Panc1 (cell line): ENCODE data around the gene MAP2K3.

Experiments
- POLR2AphosphoS5 ChIP-seq: IDR thresholded peaks from 2 replicates; pipeline ENCODE4 v1.6.1; 2012; ENCODE audit warnings: mild to moderate bottlenecking, low read depth, low read length, moderate library complexity
- TF ChIP-seq, protein P1 (sequence below): fragments of 450-650 bp; IDR thresholded peaks from 2 replicates; pipeline ENCODE4 v1.5.1; 2017; ENCODE audit warnings: mild to moderate bottlenecking
- TF ChIP-seq, protein P2 (sequence below), 2 experiments: IDR thresholded peaks; 2 replicates each; pipeline ENCODE4 v1.6.1; 2011 to 2012; ENCODE audit warnings: low read depth in 2 of 2, control low read depth in 1 of 2, low read length in 1 of 2, mild to moderate bottlenecking in 1 of 2, moderate library complexity in 1 of 2; ENCODE audit not compliant: insufficient read depth in 1 of 2

DNA sequence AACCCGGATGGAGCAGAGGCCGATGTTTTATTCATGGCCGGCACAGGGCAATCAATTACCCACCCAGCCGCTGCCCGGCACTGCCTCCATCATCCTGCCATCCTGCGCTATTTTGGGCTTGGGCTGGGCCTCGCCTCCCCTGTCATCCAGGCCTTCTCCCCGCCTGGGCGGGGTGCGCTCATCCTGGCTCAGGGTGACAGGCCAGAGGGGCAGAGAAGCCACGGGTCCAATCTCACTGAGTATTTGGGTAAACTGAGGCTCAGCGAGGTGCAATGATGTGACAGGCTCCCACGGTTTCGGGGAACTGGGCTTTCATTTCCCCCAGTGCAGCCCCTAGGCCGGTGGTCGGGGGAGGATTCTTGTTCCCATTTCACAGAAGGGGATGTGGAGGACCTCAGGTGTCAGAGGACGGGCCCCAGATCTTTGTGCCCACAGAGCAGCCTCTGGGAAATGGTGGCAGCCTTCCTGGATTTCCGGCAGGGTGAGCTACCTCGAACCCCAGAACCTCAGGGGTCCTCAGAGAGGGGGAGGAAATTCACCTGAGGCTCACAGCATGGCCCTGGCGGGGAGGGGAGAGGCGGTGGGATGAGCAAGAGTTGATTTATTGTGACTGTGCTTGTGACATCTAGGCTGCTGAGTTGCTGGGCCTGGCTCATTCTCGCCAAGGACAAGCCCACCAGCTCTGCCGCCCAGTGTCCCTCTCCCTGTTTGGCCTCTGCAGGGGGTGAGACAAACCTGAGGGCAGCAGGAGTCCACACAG, 67.9 kb downstream of the MAP2K3 start:
- TF ChIP-seq, protein P1, sequence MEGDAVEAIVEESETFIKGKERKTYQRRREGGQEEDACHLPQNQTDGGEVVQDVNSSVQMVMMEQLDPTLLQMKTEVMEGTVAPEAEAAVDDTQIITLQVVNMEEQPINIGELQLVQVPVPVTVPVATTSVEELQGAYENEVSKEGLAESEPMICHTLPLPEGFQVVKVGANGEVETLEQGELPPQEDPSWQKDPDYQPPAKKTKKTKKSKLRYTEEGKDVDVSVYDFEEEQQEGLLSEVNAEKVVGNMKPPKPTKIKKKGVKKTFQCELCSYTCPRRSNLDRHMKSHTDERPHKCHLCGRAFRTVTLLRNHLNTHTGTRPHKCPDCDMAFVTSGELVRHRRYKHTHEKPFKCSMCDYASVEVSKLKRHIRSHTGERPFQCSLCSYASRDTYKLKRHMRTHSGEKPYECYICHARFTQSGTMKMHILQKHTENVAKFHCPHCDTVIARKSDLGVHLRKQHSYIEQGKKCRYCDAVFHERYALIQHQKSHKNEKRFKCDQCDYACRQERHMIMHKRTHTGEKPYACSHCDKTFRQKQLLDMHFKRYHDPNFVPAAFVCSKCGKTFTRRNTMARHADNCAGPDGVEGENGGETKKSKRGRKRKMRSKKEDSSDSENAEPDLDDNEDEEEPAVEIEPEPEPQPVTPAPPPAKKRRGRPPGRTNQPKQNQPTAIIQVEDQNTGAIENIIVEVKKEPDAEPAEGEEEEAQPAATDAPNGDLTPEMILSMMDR = no peak
- TF ChIP-seq, protein P2, sequence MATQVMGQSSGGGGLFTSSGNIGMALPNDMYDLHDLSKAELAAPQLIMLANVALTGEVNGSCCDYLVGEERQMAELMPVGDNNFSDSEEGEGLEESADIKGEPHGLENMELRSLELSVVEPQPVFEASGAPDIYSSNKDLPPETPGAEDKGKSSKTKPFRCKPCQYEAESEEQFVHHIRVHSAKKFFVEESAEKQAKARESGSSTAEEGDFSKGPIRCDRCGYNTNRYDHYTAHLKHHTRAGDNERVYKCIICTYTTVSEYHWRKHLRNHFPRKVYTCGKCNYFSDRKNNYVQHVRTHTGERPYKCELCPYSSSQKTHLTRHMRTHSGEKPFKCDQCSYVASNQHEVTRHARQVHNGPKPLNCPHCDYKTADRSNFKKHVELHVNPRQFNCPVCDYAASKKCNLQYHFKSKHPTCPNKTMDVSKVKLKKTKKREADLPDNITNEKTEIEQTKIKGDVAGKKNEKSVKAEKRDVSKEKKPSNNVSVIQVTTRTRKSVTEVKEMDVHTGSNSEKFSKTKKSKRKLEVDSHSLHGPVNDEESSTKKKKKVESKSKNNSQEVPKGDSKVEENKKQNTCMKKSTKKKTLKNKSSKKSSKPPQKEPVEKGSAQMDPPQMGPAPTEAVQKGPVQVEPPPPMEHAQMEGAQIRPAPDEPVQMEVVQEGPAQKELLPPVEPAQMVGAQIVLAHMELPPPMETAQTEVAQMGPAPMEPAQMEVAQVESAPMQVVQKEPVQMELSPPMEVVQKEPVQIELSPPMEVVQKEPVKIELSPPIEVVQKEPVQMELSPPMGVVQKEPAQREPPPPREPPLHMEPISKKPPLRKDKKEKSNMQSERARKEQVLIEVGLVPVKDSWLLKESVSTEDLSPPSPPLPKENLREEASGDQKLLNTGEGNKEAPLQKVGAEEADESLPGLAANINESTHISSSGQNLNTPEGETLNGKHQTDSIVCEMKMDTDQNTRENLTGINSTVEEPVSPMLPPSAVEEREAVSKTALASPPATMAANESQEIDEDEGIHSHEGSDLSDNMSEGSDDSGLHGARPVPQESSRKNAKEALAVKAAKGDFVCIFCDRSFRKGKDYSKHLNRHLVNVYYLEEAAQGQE (IDR thresholded peaks at IDR 0.05; ENCODE audit: insufficient read depth in 1 of 2, low read depth in 2 of 2, low read length in 1 of 2) = no peak
- TF ChIP-seq POLR2AphosphoS5 = no peak
